Fibroblast of skin of left biceps (primary cell): ENCODE data around the gene CD46.

Experiments used
- DNase-seq, 2 experiments: peaks; one replicate each; pipeline ENCODE4 v3.0.0-alpha.2; 2013; ENCODE audit warnings: low read depth in 2 of 2

The CD46 gene

GRCh38 chr1:207794861-207795260 lies 43.0 kb downstream of the CD46 start:
- no peak for DNase-seq

- DNase-seq: peak; percentile 62 to 63
These were observed 45.5 kb downstream of the CD46 start for GRCh38 chr1:207797229-207797973.

- DNase-seq: no peak
These were observed 47.0 kb downstream of the CD46 start for GRCh38 chr1:207798847-207799246.

- DNase-seq: no peak
These were observed 48.3 kb downstream of the CD46 start for GRCh38 chr1:207799989-207800648.

- no peak for DNase-seq
These were observed 50.0 kb downstream of the CD46 start for GRCh38 chr1:207801819-207802218.

GRCh38 chr1:207803678-207804077 lies 51.8 kb downstream of the CD46 start:
- DNase-seq: no peak

GRCh38 chr1:207804721-207805468 lies 53.0 kb downstream of the CD46 start:
- DNase-seq: no peak

- peak; percentile 73 to 77 for DNase-seq
These were observed 54.1 kb downstream of the CD46 start for GRCh38 chr1:207805841-207806421.

GRCh38 chr1:207806531-207807325 lies 54.9 kb downstream of the CD46 start:
- DNase-seq: no peak

- no peak for DNase-seq
These were observed 55.5 kb downstream of the CD46 start for GRCh38 chr1:207807326-207807689.

GRCh38 chr1:207807690-207808321 lies 56.0 kb downstream of the CD46 start:
- DNase-seq: no peak

- no peak for DNase-seq
These were observed 56.5 kb downstream of the CD46 start for GRCh38 chr1:207808322-207808705.

GRCh38 chr1:207808911-207809555 lies 57.2 kb downstream of the CD46 start:
- DNase-seq: no peak

GRCh38 chr1:207810173-207810572 lies 58.3 kb downstream of the CD46 start:
- peak; percentile 33 to 46 for DNase-seq

- DNase-seq: no peak
These were observed 58.9 kb downstream of the CD46 start for GRCh38 chr1:207810606-207811295.

GRCh38 chr1:207811319-207811718 lies 59.5 kb downstream of the CD46 start:
- no peak for DNase-seq

GRCh38 chr1:207811920-207812720 lies 60.3 kb downstream of the CD46 start:
- no peak for DNase-seq

GRCh38 chr1:207812778-207813511 lies 61.1 kb downstream of the CD46 start:
- no peak for DNase-seq

GRCh38 chr1:207813512-207813881 lies 61.6 kb downstream of the CD46 start:
- DNase-seq: no peak
